KMS-11 (cell line): ENCODE results near the gene PURB.
"Not testable (repeated sequence)": the region's sequence is repeated elsewhere in the genome, so short reads cannot be mapped to it uniquely, and the experiment has no call there.

ENCODE experiments used
- H2AFZ ChIP-seq: fragments of 200-600 bp; sonication (generic); 2 replicates; pipeline ENCODE4 v1.6.1; 2016; ENCODE audit warnings: antibody characterized with exemption, mixed run types, low read depth
- H3K27ac ChIP-seq: fragments of 200-600 bp; sonication (generic); 2 replicates; pipeline ENCODE4 v1.6.1; 2016; ENCODE audit warnings: mild to moderate bottlenecking, mixed run types
- H3K27me3 ChIP-seq: fragments of 200-600 bp; sonication (generic); 2 replicates; pipeline ENCODE4 v1.6.1; 2017; ENCODE audit warnings: mild to moderate bottlenecking, low read depth, mixed run types, moderate library complexity; ENCODE audit not compliant: insufficient read depth
- H3K36me3 ChIP-seq: fragments of 200-600 bp; sonication (generic); 2 replicates; pipeline ENCODE4 v1.6.1; 2017; ENCODE audit warnings: mild to moderate bottlenecking, mixed run types; ENCODE audit not compliant: insufficient read depth
- H3K4me1 ChIP-seq: fragments of 200-600 bp; sonication (generic); 2 replicates; pipeline ENCODE4 v1.6.1; 2016; ENCODE audit warnings: mild to moderate bottlenecking, low read depth, mixed run types; ENCODE audit not compliant: poor library complexity, severe bottlenecking
- H3K4me2 ChIP-seq: fragments of 200-600 bp; sonication (generic); 2 replicates; pipeline ENCODE4 v1.7.0; 2016; ENCODE audit warnings: mild to moderate bottlenecking, mixed run types
- H3K4me3 ChIP-seq: fragments of 200-600 bp; sonication (generic); IDR thresholded peaks from 2 replicates; pipeline ENCODE4 v1.6.1; 2017; ENCODE audit warnings: low read depth, low read length, mixed read lengths; ENCODE audit not compliant: insufficient read depth
- H3K79me2 ChIP-seq: fragments of 200-600 bp; sonication (generic); 2 replicates; pipeline ENCODE4 v1.6.1; 2016; ENCODE audit warnings: low read depth, mixed run types; ENCODE audit not compliant: insufficient read depth
- H3K9ac ChIP-seq: fragments of 200-600 bp; sonication (generic); 2 replicates; pipeline ENCODE4 v1.6.1; 2016; ENCODE audit warnings: mild to moderate bottlenecking, mixed run types
- H4K20me1 ChIP-seq: fragments of 200-600 bp; sonication (generic); 2 replicates; pipeline ENCODE4 v1.6.1; 2016; ENCODE audit warnings: mild to moderate bottlenecking, mixed run types; ENCODE audit not compliant: insufficient read depth
- TF ChIP-seq, protein P1 (sequence below): fragments of 200-600 bp; sonication (generic); conservative IDR thresholded peaks from 2 replicates; pipeline ENCODE4 v1.6.1; 2017; ENCODE audit warnings: low read depth, mild to moderate bottlenecking, antibody characterized with exemption, low read length, moderate library complexity, mixed read lengths

PURB gene

DNA sequence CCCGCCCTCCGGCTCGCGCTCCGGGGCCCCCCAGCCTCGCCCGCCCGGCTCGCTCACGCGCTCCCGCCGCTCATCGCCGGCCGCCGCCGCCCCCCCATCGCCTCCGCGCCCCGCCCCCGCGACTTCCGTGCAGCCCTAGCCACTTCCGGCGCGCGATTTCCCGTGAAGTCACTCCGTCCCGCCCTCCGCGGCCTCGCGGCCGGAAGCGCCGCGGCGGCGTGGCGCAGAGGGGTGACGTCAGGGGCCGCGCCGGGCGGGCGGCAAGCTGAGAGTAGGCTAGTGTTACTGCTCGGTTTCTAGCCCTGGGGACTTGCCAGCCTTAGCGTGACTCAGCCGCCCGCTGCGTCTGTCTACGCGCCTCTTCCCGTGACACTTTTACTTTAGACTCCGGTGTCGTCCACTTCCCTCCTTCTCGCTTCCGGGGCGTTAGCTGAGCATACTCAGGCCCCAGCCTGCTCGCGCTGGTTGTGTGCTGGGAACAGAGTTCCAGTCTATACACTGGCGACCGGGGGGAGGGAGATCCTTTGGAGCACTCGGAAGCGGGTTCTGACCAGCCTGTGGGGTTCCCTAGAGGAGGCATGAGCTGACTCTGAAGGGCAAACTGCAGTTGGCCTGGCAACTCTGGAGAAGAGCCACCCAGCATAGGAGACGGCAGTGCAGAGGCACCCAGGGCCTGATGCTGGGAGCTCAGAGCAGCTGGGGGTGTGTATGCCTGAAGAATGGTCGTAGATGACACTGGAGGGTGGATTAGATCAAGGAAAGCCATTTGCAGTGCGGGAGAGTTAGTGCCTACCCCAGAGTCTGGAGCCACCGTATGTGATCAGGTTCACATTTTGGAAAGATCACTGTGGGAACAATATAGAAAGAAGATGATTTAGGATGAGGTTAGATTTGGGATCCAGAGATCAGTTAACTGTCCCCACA lies at the start of gene PURB:
TSS of gene PURB (minus strand) at position 137 of the 924 bp plus-strand sequence. CDS start 182 bp downstream, outside the sequence.
- Histone ChIP-seq H3K4me3 (no peak within 1 kb of the TSS), H3K79me2 (peaks cover 42% of the 10 kb centered on the region), H3K4me1 (peaks cover 51% of the 10 kb centered on the region), H3K27me3 (no peaks in the 10 kb centered on the region), H4K20me1 (0 out of 2 replicates have a peak, but pooled peaks cover 3% of the 10 kb centered on the region), H3K27ac (peak within 1 kb of the TSS; percentile 98), H3K9ac (peak within 1 kb of the TSS; percentile 94), H3K36me3 (no peaks in the 10 kb centered on the region), H2AFZ (peak within 1 kb of the TSS; percentile 61), H3K4me2 (peak within 1 kb of the TSS; percentile 89)
- TF ChIP-seq, protein P1, sequence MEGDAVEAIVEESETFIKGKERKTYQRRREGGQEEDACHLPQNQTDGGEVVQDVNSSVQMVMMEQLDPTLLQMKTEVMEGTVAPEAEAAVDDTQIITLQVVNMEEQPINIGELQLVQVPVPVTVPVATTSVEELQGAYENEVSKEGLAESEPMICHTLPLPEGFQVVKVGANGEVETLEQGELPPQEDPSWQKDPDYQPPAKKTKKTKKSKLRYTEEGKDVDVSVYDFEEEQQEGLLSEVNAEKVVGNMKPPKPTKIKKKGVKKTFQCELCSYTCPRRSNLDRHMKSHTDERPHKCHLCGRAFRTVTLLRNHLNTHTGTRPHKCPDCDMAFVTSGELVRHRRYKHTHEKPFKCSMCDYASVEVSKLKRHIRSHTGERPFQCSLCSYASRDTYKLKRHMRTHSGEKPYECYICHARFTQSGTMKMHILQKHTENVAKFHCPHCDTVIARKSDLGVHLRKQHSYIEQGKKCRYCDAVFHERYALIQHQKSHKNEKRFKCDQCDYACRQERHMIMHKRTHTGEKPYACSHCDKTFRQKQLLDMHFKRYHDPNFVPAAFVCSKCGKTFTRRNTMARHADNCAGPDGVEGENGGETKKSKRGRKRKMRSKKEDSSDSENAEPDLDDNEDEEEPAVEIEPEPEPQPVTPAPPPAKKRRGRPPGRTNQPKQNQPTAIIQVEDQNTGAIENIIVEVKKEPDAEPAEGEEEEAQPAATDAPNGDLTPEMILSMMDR, result no peak; the same call in 1 of the 2 replicates

- TF ChIP-seq, protein P1, result no peak
These were observed 49.7 kb upstream of the PURB start for GRCh38 chr7:44935016-44935415.

GRCh38 chr7:44934510-44934909 lies 49.2 kb upstream of the PURB start:
- H3K79me2 ChIP-seq, H4K20me1 ChIP-seq, H2AFZ ChIP-seq, H3K4me2 ChIP-seq, H3K36me3 ChIP-seq, H3K4me1 ChIP-seq, H3K9ac ChIP-seq, H3K27me3 ChIP-seq, H3K27ac ChIP-seq, H3K4me3 ChIP-seq: not testable (repeated sequence)

More at GRCh38 chr7:44935016-44935415, 49.7 kb upstream of the PURB start:
- Histone ChIP-seq H4K20me1 (no peaks in the 10 kb centered on the region), H3K27ac (no peak overlapping the region), H3K36me3 (no peaks in the 10 kb centered on the region), H3K4me2 (no peak overlapping the region), H3K79me2 (no peaks in the 10 kb centered on the region), H2AFZ (no peak overlapping the region), H3K4me1 (peaks cover 5% of the 10 kb centered on the region), H3K4me3 (no peak overlapping the region), H3K27me3 (no peaks in the 10 kb centered on the region), H3K9ac (no peak overlapping the region)

- Histone ChIP-seq H3K27me3 (no peaks in the 10 kb centered on the region), H3K4me1 (no peaks in the 10 kb centered on the region), H2AFZ (no peak overlapping the region), H3K27ac (no peak overlapping the region), H3K4me2 (no peak overlapping the region), H3K79me2 (no peaks in the 10 kb centered on the region), H3K9ac (no peak overlapping the region), H3K36me3 (no peaks in the 10 kb centered on the region), H4K20me1 (no peaks in the 10 kb centered on the region), H3K4me3 (no peak overlapping the region)
- TF ChIP-seq, protein P1, result no peak
These were observed 45.6 kb upstream of the PURB start for GRCh38 chr7:44930921-44931320.

DNA sequence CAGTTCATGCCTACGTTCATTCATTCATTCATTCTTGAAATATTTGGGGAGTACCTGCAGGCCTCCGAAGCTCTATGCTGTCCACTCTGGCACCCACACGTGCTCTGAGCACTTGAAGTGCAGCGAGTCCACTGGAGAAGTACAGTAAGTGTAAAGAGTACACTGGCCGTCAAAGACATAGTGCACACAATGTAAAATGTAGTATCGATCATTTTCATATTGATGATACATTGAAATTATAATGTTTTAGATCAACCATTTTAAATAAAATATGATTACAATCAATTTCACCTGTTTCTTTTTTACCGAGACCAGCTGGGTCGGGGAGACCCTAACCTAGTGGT lies 37.0 kb upstream of the PURB start:
- TF ChIP-seq, protein P1, result peak; percentile 60
- H3K36me3 ChIP-seq, result no peaks in the 10 kb centered on the region
- H3K9ac ChIP-seq, result no peak overlapping the region
- H3K79me2 ChIP-seq, result no peaks in the 10 kb centered on the region
- H2AFZ ChIP-seq, result peak overlapping the region; percentile 75
- H3K4me2 ChIP-seq, result no peak overlapping the region
- no peaks in the 10 kb centered on the region for H4K20me1 ChIP-seq
- H3K27ac ChIP-seq, result no peak overlapping the region
- no peaks in the 10 kb centered on the region for H3K4me1 ChIP-seq
- no peak overlapping the region for H3K4me3 ChIP-seq
- no peaks in the 10 kb centered on the region for H3K27me3 ChIP-seq
